AG09309 (cell line): Measurements from ENCODE around the gene PFDN1.

Experiments
- DNase-seq: peaks from one replicate; pipeline ENCODE4 v3.0.0-alpha.2; 2010; ENCODE audit warnings: low read depth
- H3K4me3 ChIP-seq: 2 replicates; pipeline ENCODE4 v1.5.1; 2011; ENCODE audit warnings: mild to moderate bottlenecking, low read depth, low read length, moderate library complexity; ENCODE audit not compliant: control insufficient read depth
- TF ChIP-seq, protein P1 (sequence below): IDR thresholded peaks from 2 replicates; pipeline ENCODE4 v1.5.1; 2011; ENCODE audit warnings: mild to moderate bottlenecking, low read depth, low read length, inconsistent platforms; ENCODE audit not compliant: insufficient read depth, control insufficient read depth; ENCODE audit errors: missing control alignments

PFDN1 gene

DNA sequence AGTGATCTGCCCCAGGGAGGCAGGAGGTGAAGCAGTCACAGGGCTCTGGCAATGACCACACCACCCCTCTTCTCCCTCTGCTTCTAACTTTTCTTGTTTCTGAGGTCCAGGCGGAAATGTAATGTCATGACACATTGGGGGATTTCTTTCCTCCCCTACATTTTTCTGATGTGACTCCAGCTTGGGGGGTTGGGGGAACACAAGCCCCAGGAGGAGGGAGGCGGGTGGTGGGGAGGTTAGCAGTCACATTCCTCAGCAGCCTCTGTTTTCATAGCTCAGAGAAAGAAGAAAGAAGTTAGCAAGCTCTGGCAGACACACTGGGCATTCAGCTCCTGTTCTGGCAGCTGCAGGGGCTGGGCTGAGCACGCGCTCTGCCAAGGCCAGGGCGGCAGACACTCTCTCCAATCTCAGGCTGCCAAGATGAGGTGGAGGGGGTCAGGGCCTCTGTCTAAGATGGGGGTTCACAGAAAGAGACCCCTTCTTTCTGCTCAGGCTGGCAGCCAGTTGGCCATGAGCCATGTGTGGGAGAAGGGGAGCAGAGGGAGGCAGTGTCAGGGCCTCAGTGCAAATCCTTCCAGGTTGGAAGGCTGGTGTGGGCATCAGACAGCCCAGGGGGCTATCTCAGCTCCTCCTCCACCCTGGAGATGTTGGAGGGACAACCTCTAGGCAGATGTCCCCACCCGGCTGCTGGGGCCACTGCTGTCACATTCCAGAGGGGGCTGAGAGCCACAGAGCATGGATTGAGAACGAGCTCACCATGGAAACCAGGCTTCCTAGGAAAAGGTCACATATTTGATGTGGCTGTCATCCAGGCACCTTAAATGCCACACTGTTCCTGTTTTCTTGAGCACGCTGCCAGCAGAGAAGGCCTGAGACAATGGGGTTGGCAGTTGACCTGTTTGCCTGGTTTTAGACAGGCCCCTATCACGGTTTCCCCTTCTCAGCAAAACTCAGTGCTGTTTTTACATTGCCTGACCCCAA, 20.1 kb upstream of the PFDN1 start:
- no peak overlapping the region for H3K4me3 ChIP-seq
- DNase-seq: peak; percentile 69
- TF ChIP-seq, protein P1, sequence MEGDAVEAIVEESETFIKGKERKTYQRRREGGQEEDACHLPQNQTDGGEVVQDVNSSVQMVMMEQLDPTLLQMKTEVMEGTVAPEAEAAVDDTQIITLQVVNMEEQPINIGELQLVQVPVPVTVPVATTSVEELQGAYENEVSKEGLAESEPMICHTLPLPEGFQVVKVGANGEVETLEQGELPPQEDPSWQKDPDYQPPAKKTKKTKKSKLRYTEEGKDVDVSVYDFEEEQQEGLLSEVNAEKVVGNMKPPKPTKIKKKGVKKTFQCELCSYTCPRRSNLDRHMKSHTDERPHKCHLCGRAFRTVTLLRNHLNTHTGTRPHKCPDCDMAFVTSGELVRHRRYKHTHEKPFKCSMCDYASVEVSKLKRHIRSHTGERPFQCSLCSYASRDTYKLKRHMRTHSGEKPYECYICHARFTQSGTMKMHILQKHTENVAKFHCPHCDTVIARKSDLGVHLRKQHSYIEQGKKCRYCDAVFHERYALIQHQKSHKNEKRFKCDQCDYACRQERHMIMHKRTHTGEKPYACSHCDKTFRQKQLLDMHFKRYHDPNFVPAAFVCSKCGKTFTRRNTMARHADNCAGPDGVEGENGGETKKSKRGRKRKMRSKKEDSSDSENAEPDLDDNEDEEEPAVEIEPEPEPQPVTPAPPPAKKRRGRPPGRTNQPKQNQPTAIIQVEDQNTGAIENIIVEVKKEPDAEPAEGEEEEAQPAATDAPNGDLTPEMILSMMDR: no peak

DNA sequence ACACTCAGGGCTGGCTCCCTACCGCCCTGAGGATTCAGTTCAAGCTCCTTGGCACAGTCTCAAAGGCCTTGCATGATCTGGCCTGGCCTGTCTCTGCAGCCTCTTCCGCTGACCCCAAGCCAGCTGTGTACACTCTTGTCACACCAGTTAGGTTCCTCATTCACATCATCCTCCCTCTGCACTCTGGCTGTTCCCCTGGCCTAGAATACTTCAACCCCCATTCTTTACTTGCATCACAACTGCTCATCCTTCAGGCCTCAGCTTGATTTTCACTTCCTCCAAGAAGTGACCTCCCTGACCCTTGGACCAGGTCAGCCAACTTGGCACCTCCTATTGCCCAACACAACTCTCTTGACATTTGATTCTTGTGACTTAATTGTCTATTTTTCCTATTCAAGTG, 18.9 kb upstream of the PFDN1 start:
- no peak for DNase-seq
- TF ChIP-seq, protein P1: no peak
- H3K4me3 ChIP-seq: no peak overlapping the region

DNA sequence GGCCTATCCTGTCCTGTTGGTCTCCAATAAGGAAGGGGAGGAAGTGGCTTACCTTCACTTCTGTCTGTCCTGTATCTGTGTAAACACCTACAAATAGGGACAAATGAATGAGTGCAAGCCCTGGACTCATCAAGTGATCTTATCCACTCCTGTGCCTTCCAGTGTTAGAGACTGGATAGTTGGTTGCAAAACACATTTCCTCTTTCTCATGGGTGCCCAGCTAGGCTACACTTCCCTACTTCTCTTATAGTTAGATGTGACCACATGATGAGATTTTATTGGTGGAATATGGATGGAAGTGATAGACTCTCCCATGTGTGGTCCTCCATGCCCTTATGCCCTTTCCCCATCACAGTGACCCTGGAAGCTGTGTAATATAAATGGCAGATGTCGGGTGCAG, 16.9 kb upstream of the PFDN1 start:
- no peak for DNase-seq
- TF ChIP-seq, protein P1: no peak
- H3K4me3 ChIP-seq: no peak overlapping the region

DNA sequence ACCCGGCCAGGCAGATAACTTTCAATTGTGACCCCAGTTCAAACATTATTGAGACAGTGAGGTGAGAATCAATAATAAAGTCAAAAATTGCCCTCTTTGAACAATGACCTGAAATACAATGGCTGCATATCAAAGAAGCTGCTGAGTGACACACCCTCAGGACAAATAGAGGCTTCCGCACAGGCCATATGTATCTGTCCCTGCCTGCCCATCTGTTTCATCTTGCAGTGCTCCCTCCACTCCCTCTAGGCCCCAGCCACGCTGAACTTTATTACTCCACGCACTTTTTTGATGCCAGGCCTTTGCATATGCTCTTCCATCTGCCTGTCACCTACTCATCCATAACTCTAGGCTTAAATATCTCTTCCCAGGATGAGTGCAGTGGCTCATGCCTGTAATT, 15.9 kb upstream of the PFDN1 start:
- TF ChIP-seq, protein P1: no peak
- H3K4me3 ChIP-seq: no peak overlapping the region
- DNase-seq: no peak

DNA sequence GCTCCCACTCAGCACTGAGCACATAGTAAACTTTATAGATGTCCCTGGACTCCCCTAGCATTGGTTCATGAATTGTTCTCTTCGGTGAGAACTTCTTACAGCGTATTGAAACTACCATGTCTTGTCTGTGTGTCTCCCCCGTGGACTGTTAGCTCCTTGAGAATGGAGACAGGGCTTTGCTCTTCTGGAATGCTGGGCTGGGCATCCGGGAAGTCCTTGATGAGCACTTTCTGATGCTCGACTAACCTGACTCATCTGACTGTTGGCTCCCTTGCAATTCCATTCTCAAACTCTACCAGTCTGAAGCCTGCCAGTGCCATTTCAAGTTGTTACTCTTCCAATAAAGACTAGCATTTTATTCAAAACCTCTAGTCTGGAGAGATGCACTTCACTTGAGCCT, 15.0 kb upstream of the PFDN1 start:
- TF ChIP-seq, protein P1: no peak
- DNase-seq: no peak
- H3K4me3 ChIP-seq: no peak overlapping the region

DNA sequence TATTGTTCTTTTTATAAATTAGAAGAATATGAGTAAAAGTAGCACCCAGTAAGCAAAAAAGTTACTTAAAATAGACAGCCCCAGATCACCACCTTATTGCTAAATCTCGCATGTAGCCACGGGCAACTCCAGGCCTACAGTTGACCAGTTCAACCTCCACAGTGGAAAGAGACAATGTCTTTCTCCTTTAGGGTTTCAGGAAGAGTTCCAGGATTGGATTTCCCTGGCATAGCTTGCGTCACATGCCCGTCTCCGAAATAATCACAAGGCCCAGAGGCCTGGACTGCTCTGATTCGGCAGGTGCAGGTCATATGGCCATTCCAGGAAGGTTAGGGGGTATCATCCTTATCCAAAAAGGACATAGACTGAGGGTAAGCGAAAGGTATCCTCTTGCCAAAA, 9.9 kb upstream of the PFDN1 start:
- TF ChIP-seq, protein P1: no peak
- no peak overlapping the region for H3K4me3 ChIP-seq
- no peak for DNase-seq
